Natural killer cell (primary cell): ENCODE data around the gene TMEM229A. TPM values are rescaled to one million over a fixed set of nuclear protein-coding genes. Genes with fewer than 3 reads are reported as not detected.
"Not testable (repeated sequence)": the region's sequence is repeated elsewhere in the genome, so short reads cannot be mapped to it uniquely, and the experiment has no call there.

Experiments used
- ATAC-seq, 3 donors: fragments of 150-1000 bp in 2 of 3; fragments of 200-7000 bp in 1 of 3; cut with Tn5 transposase; 1 replicate in 1 of 3; 2 replicates in 2 of 3; pipeline ENCODE4 v1.10.0; 2021; ENCODE audit warnings: mild to moderate bottlenecking in 2 of 3, moderate library complexity in 2 of 3
- DNase-seq, 2 donors: peaks; one replicate each; pipeline versions ENCODE4 v3.0.0 to v3.0.0-alpha.2; 2013 to 2021; ENCODE audit warnings: mixed read lengths in 1 of 2
- H3K27ac ChIP-seq: one replicate; pipeline ENCODE4 v1.5.1; 2013; ENCODE audit warnings: mild to moderate bottlenecking, low read length
- H3K27me3 ChIP-seq: one replicate; pipeline ENCODE4 v1.6.1; 2013; ENCODE audit warnings: low read length; ENCODE audit not compliant: control insufficient read depth, insufficient read depth
- H3K36me3 ChIP-seq: one replicate; pipeline ENCODE4 v1.6.1; 2013; ENCODE audit warnings: low read length; ENCODE audit not compliant: control insufficient read depth, insufficient read depth
- H3K4me1 ChIP-seq: one replicate; pipeline ENCODE4 v1.6.1; 2013; ENCODE audit warnings: low read length; ENCODE audit not compliant: control insufficient read depth, insufficient read depth
- H3K4me3 ChIP-seq: one replicate; pipeline ENCODE4 v1.5.1; 2013; ENCODE audit warnings: low read length
- H3K9me3 ChIP-seq: one replicate; pipeline ENCODE4 v1.6.1; 2013; ENCODE audit warnings: low read length; ENCODE audit not compliant: control insufficient read depth, insufficient read depth
- H3K27ac Mint-ChIP-seq, 2 donors: one replicate each; pipeline ENCODE4 v1.8.0; 2022; ENCODE audit warnings: mild to moderate bottlenecking in 2 of 2, mixed read lengths in 2 of 2, moderate library complexity in 1 of 2
- H3K27me3 Mint-ChIP-seq, 2 donors: one replicate each; pipeline ENCODE4 v1.8.0; 2022; ENCODE audit warnings: low read depth in 2 of 2, mixed read lengths in 2 of 2
- H3K36me3 Mint-ChIP-seq: one replicate; pipeline ENCODE4 v1.8.0; 2022; ENCODE audit warnings: mixed read lengths
- H3K4me1 Mint-ChIP-seq, 2 donors: one replicate each; pipeline ENCODE4 v1.8.0; 2022; ENCODE audit warnings: mixed read lengths in 2 of 2
- H3K4me3 Mint-ChIP-seq: one replicate; pipeline ENCODE4 v1.8.0; 2022; ENCODE audit warnings: mild to moderate bottlenecking, moderate library complexity, mixed read lengths
- H3K9me3 Mint-ChIP-seq, 2 donors: one replicate each; pipeline ENCODE4 v1.8.0; 2022; ENCODE audit warnings: mixed read lengths in 2 of 2
- whole genome bisulfite sequencing: methylation state at CpG from one replicate; pipeline ENCODE4 v1.1.7; 2013; ENCODE audit warnings: missing lambda C conversion rate; ENCODE audit not compliant: insufficient coverage; 5-methylcytosine and 5-hydroxymethylcytosine counted together
- intact Hi-C: fragments of 100-400 bp; cut with micrococcal nuclease; formaldehyde crosslinking; loops from one replicate; pipeline ENCODE4 v1.14.2; 2022
- total RNA-seq, 4 donors: library from RNA; stranded (reverse); fragments of 120-200 nt in 1 of 4; gene quantifications; one replicate each; pipeline versions ENCODE4 v1.2.3 to v1.2.4, GENCODE V29; 2013 to 2022
- TF ChIP-seq, protein P1 (sequence below): fragments of 200-600 bp; IDR thresholded peaks from one replicate; pipeline ENCODE4 v1.8.0; 2022; ENCODE audit warnings: antibody characterized with exemption

TMEM229A gene
- not detected for total RNA-seq
- total RNA-seq (2013): not detected

DNA sequence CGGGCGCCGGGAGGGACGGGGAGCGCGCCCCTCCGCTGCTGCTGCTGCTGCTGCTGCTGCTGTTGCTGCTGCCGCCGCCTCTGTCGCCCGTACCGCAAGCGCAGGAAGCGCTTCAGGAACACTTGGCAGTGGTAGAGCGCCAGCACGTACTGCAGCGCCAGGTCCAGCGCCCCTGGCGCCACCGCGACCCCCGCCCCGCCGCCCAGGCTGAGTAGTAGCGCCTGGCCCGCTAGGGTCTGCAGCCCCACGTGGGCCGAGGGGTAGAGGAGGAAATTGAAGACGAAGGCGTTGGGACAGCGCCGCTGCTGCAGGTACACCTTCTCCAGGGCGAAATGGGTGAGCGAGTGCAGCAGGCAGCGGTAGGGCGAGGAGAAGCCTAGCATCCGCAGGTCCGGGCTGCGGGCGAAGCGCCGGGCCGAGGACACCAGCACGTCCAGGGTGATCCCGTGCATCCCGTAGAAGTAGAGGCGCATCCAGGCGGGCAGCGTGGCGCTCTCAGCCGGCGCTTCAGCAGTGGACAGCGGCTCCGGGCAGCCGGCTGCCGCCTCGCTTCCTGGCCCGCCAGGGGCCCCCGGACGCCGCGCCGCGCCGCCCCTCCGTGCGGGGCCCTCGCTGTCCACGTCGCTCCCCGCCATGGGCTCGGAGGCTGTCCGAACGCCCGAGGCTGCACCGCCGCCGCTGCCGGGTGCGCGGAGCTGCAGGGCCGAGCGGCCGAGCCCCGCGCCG, at the start of gene TMEM229A:
Gene TMEM229A, minus strand, starts transcription at position 699 of the 726 bp plus-strand sequence. Its CDS starts 64 bp downstream, at position 635.
- H3K4me3 ChIP-seq: no peak within 1 kb of the TSS
- H3K27ac ChIP-seq: no peak within 1 kb of the TSS
- DNase-seq (no peak), ATAC-seq (no peak)
- Mint-ChIP-seq H3K4me3 (no peak within 1 kb of the TSS), H3K4me1 (peaks cover 0 to 5% of the 10 kb centered on the region in 2 donors), H3K27ac (no peak within 1 kb of the TSS), H3K9me3 (peaks cover 0 to 2% of the 10 kb centered on the region in 2 donors), H3K27me3 (peaks cover 23 to 59% of the 10 kb centered on the region in 2 donors), H3K36me3 (no peaks in the 10 kb centered on the region)
- H3K36me3 ChIP-seq: no peaks in the 10 kb centered on the region
- intact Hi-C loops: no loop called here
- TF ChIP-seq, protein P1, sequence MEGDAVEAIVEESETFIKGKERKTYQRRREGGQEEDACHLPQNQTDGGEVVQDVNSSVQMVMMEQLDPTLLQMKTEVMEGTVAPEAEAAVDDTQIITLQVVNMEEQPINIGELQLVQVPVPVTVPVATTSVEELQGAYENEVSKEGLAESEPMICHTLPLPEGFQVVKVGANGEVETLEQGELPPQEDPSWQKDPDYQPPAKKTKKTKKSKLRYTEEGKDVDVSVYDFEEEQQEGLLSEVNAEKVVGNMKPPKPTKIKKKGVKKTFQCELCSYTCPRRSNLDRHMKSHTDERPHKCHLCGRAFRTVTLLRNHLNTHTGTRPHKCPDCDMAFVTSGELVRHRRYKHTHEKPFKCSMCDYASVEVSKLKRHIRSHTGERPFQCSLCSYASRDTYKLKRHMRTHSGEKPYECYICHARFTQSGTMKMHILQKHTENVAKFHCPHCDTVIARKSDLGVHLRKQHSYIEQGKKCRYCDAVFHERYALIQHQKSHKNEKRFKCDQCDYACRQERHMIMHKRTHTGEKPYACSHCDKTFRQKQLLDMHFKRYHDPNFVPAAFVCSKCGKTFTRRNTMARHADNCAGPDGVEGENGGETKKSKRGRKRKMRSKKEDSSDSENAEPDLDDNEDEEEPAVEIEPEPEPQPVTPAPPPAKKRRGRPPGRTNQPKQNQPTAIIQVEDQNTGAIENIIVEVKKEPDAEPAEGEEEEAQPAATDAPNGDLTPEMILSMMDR: no peak
- H3K9me3 ChIP-seq: no peaks in the 10 kb centered on the region
- H3K4me1 ChIP-seq: no peaks in the 10 kb centered on the region
- peaks cover 28% of the 10 kb centered on the region for H3K27me3 ChIP-seq
- WGBS: 2% methylated on average over 87 of the region's 87 CpGs

DNA sequence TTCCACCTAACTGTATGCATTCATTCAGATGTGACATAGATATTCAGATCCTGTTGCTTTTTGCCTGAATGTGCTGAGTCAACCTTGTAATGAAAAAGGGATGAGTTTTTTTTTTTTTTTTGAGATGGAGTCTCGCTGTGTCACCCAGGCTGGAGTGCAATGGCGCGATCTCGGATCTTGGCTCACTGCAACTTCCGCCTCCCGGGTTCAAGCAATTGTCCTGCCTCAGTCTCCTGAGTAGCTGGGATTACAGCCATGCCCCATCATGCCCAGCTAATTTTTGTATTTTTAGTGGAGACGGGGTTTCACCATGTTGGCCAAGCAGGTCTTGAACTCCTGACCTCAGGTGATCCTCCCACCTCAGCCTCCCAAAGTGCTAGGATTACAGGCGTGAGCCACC, 49.4 kb upstream of the TMEM229A start:
- H3K36me3 Mint-ChIP-seq, H3K36me3 ChIP-seq, H3K4me3 ChIP-seq, H3K4me3 Mint-ChIP-seq, H3K27me3 ChIP-seq, H3K27me3 Mint-ChIP-seq, H3K9me3 Mint-ChIP-seq, H3K27ac ChIP-seq, H3K4me1 ChIP-seq, intact Hi-C loops, H3K4me1 Mint-ChIP-seq, H3K9me3 ChIP-seq, H3K27ac Mint-ChIP-seq, DNase-seq, ATAC-seq: not testable (repeated sequence)
- 90% methylated on average over 7 of the region's 8 CpGs for WGBS

DNA sequence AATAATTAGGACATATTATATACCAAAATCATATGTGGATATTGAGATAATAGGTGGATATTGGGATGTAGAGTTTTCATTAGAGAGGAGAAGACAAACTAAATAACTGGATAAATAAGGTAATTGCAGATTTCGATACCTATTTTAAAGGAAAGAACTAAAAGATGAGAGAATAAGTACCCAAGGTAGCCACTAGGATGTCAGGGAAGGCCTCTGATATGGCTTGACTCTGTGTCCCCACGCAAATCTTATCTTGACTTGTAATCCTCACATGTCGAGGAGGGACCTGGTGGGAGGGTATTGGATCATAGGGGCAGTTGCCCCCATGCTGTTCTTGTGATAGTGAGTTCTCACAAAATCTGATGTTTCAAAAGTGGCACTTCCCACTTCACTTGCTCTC, 44.7 kb upstream of the TMEM229A start:
- Mint-ChIP-seq H3K27me3 (no peaks in the 10 kb centered on the region), H3K9me3 (peaks cover 3% of the 10 kb centered on the region in 2 donors), H3K4me3 (no peak overlapping the region), H3K4me1 (no peaks in the 10 kb centered on the region), H3K27ac (no peak overlapping the region), H3K36me3 (no peaks in the 10 kb centered on the region)
- no peak for ATAC-seq
- no peak overlapping the region for H3K27ac ChIP-seq
- TF ChIP-seq, protein P1: no peak
- no peaks in the 10 kb centered on the region for H3K27me3 ChIP-seq
- H3K36me3 ChIP-seq: no peaks in the 10 kb centered on the region
- no peak overlapping the region for H3K4me3 ChIP-seq
- H3K4me1 ChIP-seq: no peaks in the 10 kb centered on the region
- no peaks in the 10 kb centered on the region for H3K9me3 ChIP-seq
- no peak for DNase-seq
- WGBS: 85% methylated on average over 3 of the region's 3 CpGs
- intact Hi-C loops: no loop called here

DNA sequence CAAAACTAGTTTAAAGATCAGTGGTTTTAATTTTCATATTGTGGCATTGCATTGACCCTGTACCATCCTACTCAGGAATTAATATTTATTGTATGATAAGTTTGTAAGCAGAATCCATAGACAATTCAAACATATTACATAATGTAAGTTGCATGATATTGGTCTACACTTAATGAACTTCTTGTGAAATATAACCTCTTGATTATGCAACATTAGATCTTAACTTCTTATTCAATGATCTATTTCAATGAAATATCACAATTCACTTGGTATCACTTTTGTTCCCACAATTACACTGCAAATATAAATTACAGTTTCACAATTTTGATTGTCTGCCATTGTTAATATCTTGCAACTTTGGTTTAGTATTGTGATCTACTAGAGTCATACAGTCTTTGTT, 44.0 kb upstream of the TMEM229A start:
- DNase-seq: no peak
- Mint-ChIP-seq H3K4me1 (no peaks in the 10 kb centered on the region), H3K36me3 (no peaks in the 10 kb centered on the region), H3K4me3 (no peak overlapping the region), H3K27me3 (no peaks in the 10 kb centered on the region), H3K27ac (no peak overlapping the region), H3K9me3 (peaks cover 3% of the 10 kb centered on the region in 2 donors)
- H3K27ac ChIP-seq: no peak overlapping the region
- no peaks in the 10 kb centered on the region for H3K9me3 ChIP-seq
- H3K4me3 ChIP-seq: no peak overlapping the region
- H3K36me3 ChIP-seq: no peaks in the 10 kb centered on the region
- TF ChIP-seq, protein P1: no peak
- no peaks in the 10 kb centered on the region for H3K27me3 ChIP-seq
- ATAC-seq: no peak
- no peaks in the 10 kb centered on the region for H3K4me1 ChIP-seq
- intact Hi-C loops: no loop called here
